Ishikawa (cell line): ENCODE results near the gene GPNMB.

Experiments used
- CEBPB ChIP-seq: IDR thresholded peaks from 2 replicates; pipeline ENCODE4 v1.6.1; 2012
- CREB1 ChIP-seq: IDR thresholded peaks from 2 replicates; pipeline ENCODE4 v1.6.1; 2012; ENCODE audit warnings: low read depth
- EGR1 ChIP-seq: IDR thresholded peaks from 2 replicates; pipeline ENCODE4 v1.6.1; 2012
- EP300 ChIP-seq: IDR thresholded peaks from 2 replicates; pipeline ENCODE4 v1.6.1; 2012; ENCODE audit warnings: borderline replicate concordance
- FOXM1 ChIP-seq: IDR thresholded peaks from 2 replicates; pipeline ENCODE4 v1.6.1; 2012; ENCODE audit warnings: low read depth, borderline replicate concordance
- NFIC ChIP-seq: IDR thresholded peaks from 2 replicates; pipeline ENCODE4 v1.6.1; 2012
- RAD21 ChIP-seq: IDR thresholded peaks from 2 replicates; pipeline ENCODE4 v1.6.1; 2012; ENCODE audit warnings: low read depth
- REST ChIP-seq: IDR thresholded peaks from 2 replicates; pipeline ENCODE4 v1.6.1; 2012; ENCODE audit warnings: low read depth, mild to moderate bottlenecking
- TAF1 ChIP-seq: IDR thresholded peaks from 2 replicates; pipeline ENCODE4 v1.6.1; 2012; ENCODE audit warnings: low read depth, mild to moderate bottlenecking
- TCF12 ChIP-seq: IDR thresholded peaks from 2 replicates; pipeline ENCODE4 v1.6.1; 2012; ENCODE audit warnings: low read depth
- TEAD4 ChIP-seq: IDR thresholded peaks from 2 replicates; pipeline ENCODE4 v1.6.1; 2012
- USF1 ChIP-seq: IDR thresholded peaks from 2 replicates; pipeline ENCODE4 v1.6.1; 2012
- YY1 ChIP-seq: IDR thresholded peaks from 2 replicates; pipeline ENCODE4 v1.6.1; 2012; ENCODE audit warnings: low read depth
- ZBTB7A ChIP-seq: IDR thresholded peaks from 2 replicates; pipeline ENCODE4 v1.6.1; 2012; ENCODE audit warnings: low read depth
- TF ChIP-seq, protein P1 (sequence below): IDR thresholded peaks from 2 replicates; pipeline ENCODE4 v1.6.1; 2012

GPNMB gene

GRCh38 chr7:23235813-23236221 is 10.8 kb upstream of the GPNMB start:
- TF ChIP-seq ZBTB7A (no peak), NFIC (no peak), EP300 (no peak), CREB1 (no peak), FOXM1 (no peak), CEBPB (no peak), USF1 (no peak), TCF12 (no peak), TAF1 (no peak), EGR1 (no peak), RAD21 (no peak), YY1 (no peak), REST (no peak), TEAD4 (no peak)
- TF ChIP-seq, protein P1, sequence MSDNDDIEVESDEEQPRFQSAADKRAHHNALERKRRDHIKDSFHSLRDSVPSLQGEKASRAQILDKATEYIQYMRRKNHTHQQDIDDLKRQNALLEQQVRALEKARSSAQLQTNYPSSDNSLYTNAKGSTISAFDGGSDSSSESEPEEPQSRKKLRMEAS = no peak

DNA sequence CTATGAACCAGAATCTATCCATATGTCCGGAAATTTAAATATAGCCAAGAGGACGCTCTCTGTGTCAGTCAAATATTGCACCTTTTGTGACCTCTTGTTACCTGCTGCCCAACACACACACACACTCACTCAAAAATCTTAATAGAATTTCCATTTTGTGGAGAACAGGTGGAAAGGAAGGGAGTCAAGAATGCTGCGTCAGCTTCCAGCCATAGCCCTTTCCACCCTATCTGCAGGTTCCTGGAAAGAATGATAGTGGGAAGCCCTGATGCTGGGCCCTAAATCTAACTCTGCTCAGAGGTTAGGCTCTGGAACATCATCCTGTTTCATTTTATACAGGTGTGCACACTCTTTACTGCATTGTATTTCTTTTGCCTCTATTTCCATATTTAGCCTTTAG is 9.6 kb upstream of the GPNMB start:
- TF ChIP-seq TAF1 = no peak
- TF ChIP-seq CEBPB = no peak
- no peak for TF ChIP-seq EGR1
- TF ChIP-seq EP300 = no peak
- TF ChIP-seq, protein P1 = no peak

DNA sequence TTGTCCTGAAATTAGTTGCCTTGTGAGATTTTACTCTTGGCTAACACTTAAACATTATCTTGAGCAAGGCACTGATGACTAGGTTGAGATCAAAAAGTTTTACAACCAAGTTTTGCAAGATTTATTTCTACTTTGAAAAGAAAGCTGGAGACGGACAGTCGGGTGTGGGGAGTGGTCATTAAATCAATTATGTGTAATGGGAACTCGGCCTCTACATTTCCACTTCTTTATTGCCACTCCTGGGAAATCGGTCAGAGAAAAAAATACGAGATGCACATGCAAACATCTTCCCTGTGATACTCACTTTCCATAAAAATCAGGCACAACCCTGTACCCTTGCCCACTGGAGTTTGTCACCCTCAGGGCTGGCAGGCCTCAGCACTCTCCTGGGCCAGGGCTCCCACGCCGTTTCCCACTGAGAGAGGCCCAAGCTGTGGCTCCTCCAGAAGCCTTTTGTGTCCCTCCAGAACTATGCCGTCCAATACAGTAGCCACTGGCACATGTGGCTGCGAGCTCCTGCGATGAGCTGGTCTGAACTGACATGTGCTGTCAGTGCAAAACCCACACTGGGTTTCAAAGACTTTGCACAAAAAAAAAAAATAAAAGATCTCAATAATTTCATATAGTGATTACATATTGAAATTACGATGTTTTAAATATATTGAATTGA is 7.5 kb upstream of the GPNMB start:
- TF ChIP-seq RAD21 (no peak), REST (no peak), EGR1 (no peak), TAF1 (no peak), USF1 (no peak), CREB1 (no peak)
- TF ChIP-seq, protein P1 = no peak

DNA sequence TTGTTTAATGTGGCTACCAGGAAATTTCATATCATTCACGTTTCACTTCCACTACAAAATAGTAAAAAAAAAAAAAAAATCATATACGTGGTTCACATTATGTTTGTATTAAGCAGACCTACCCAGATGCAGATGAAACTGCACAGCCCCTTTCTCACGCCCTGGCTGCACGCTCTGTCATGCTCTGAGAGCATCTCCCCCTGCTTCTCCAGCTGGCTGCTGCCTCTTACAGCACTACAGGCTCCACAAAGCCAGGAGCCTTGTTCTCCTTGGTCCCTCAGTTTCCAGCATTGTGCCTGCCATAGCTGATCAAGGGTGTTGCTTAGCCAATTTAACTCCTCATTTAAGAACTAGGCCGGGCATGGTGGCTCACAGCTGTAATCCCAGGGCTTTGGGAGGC is 6.9 kb upstream of the GPNMB start:
- no peak for TF ChIP-seq TCF12
- TF ChIP-seq EGR1 = no peak
- no peak for TF ChIP-seq TAF1
- no peak for TF ChIP-seq REST
- no peak for TF ChIP-seq RAD21
- TF ChIP-seq CEBPB = no peak
- TF ChIP-seq NFIC = no peak
- no peak for TF ChIP-seq ZBTB7A
- no peak for TF ChIP-seq USF1
- no peak for TF ChIP-seq EP300
- no peak for TF ChIP-seq YY1
- no peak for TF ChIP-seq TEAD4
- no peak for TF ChIP-seq CREB1
- TF ChIP-seq, protein P1 = no peak
- no peak for TF ChIP-seq FOXM1
